GDM1 (cell line): ENCODE results near the gene C17orf100.
A peak's percentile ranks its signal among the peaks of the same experiment; 100 is the strongest.
"Not testable (repeated sequence)": the region's sequence is repeated elsewhere in the genome, so short reads cannot be mapped to it uniquely, and the experiment has no call there.

Source experiments
- DNase-seq: peaks from one replicate; lab custom pipeline; 2025; lab: John Stamatoyannopoulos, UW

Gene C17orf100

GRCh38 chr17:6641247-6641863, 10.2 kb upstream of the C17orf100 start:
- no peak for DNase-seq

- no peak for DNase-seq
Observed at GRCh38 chr17:6642592-6642991, 9.0 kb upstream of the C17orf100 start.

DNA sequence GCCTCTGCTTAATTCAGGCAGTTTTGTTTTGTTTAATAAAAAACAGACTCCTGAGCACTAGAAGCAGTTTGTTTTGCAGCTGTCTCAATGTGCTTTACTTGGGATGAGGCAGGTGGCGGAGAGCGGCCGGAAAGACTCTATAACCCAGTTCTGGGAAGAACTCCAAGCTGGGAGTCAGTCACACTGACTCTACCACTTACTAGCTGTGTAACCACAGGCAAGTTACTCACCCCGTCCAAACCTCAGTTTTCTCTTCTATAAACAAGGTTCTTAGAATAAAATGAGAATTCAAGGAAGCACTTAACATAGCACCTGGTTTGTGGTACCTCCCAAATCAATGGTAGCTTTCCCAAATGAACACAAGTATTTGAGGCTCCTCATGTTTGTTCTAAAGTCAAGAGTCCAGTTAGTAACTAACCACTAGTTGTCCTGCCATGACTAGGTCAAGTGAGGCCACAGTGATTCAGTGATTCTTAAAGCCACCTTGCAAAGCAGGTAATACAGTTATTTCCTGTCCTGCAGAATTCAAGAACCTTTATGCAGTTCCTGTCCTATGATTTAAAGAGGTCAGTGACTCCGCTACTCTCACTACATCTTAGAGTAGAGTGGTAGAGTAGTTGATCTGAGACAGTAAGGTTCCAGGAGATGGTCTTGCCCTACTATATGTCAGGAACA, 8.0 kb upstream of the C17orf100 start:
- DNase-seq = no peak

- DNase-seq = no peak
Observed at GRCh38 chr17:6648181-6648580, 3.4 kb upstream of the C17orf100 start.

GRCh38 chr17:6651919-6652452, 424 bp downstream of the C17orf100 start:
- DNase-seq = no peak

GRCh38 chr17:6654841-6655731, 3.5 kb downstream of the C17orf100 start:
- DNase-seq = no peak

DNA sequence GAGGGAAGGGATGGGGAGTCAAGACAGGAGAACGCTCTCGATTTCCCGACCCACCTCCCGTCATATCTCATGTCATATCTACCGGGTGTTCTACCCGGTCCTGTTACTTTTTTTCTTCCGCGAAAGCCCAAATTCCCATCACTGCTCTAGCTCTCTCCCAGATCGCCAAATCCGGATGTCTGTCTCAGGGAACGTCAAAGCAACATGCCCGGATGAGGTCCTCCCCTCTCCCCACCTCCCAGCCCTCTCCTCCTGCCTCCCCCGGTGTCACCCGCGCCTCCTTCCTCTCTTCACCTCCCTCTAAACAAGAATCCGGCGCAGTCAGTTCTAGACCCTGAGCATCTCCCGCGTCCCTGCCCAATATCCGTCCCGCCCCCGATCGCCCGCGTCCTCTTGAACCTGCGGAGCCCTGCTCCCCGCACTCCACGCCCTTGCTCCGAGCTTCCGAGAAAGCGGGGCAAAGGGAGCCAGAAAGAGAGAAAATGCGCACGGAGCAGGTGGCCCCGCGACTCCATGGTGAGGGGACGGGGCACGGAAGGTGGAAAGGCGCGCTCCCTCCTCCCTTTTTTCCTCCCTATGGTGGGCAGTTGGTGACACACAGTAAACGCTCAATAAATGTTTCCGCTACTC, 4.3 kb downstream of the C17orf100 start:
- not testable (repeated sequence) for DNase-seq

GRCh38 chr17:6656797-6657632, 5.5 kb downstream of the C17orf100 start:
- not testable (repeated sequence) for DNase-seq

DNA sequence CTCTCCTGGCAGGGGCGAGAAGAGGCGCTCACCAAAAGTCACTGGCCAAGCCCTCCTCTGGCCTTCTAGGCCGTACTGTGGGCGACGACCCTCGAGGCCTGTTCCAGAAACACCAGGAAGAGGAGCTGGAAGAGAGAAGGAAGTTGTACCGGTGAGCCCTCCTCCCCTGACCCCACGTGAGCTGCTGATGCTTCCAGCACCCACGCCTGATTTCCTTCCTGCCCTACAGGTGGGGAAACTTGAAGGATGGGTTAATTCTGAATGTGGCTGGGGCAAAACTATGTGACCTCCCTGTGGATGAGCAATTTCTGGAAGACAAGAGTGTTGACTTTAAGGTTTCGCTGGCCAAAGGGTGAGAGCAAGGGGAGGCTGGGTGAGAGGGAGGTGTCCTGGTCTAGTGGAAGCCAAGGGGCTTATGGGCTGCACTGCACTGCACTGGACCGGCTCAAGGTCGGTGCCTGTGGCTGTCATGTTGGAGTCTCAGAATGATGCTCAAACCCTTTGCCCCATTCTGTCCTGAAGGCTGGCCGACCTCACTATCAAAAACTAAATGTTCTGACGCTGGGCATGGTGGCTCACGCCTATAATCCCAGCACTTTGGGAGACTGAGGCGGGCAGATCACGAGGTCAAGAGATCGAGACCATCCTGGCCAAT, 6.2 kb downstream of the C17orf100 start:
- DNase-seq = no peak

GRCh38 chr17:6658411-6658810, 6.8 kb downstream of the C17orf100 start:
- DNase-seq = not testable (repeated sequence)

GRCh38 chr17:6660101-6660500, 8.5 kb downstream of the C17orf100 start:
- no peak for DNase-seq

DNA sequence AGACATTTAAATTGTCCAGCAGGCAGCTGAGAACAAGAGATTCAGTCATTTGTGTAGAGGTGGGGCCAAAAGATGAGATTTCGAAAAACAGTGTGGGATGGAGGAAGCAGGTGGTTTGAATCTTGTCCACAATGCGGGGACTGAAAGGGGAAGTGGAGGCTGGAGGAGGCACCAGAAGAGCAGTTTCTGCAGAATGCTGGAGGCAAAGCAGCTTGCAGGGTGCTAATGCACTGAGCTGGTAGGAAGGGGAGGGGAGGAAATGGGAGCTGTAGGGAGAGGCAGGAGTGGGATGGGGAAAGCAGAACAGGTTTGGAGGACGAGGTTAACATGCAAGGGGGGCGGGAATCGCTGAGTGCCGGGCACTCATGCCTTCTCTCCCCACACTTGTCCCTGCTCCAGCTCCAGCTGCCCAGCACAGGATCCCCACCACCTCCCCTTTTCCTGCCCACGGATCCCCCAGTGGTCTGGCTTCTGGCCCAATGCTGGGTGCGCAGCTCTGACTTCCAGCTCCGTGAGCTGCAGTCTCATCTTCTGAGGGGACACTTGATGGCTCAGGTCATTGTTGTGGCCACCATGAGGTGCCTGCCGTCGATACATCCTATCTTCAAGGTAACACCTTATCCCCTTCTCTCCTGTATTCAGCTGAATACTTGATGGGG, 9.4 kb downstream of the C17orf100 start:
- DNase-seq = peak; percentile 71

DNA sequence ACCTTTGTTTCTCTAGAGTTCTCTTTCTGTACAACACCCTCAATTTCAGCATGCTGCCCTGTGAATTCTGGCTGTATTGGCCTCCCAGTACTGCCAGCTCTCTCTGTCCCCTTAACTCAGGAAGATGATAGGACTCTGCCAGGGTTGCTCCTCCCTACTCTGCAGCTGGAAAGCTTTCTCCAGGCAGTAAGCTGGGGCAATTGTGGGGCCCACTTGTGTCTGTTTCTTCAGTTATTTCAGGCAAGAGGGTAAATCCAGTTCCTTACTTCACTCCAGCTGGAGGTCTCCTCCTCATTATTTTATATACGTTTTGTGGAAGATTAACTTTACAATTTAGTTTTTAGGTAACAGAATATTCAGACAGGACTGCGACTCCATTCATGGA, 9.9 kb downstream of the C17orf100 start:
- DNase-seq = no peak

- not testable (repeated sequence) for DNase-seq
Observed at GRCh38 chr17:6663200-6663599, 11.6 kb downstream of the C17orf100 start.

DNA sequence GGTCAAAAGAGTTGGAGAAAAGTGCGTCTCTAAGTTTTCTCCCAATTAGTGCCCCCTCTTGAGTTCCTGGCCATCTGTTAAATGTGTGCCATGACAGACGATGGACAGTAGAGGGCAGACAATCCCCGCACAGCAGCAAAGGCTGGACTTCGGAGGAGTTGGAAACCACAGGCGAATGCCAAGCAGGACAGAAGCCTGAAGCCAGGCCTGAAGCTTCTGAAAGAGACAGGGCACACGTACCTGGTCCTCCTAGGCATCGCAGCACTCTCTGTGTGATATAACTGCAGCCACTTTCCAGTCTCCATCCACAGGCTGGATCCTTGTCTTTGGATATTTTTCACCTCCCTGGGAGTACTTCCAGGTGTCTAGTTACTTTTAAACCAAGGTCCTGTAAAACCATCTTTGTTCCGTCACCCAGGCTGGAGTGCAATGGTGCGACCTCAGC, 14.5 kb downstream of the C17orf100 start:
- DNase-seq = peak; percentile 46

DNA sequence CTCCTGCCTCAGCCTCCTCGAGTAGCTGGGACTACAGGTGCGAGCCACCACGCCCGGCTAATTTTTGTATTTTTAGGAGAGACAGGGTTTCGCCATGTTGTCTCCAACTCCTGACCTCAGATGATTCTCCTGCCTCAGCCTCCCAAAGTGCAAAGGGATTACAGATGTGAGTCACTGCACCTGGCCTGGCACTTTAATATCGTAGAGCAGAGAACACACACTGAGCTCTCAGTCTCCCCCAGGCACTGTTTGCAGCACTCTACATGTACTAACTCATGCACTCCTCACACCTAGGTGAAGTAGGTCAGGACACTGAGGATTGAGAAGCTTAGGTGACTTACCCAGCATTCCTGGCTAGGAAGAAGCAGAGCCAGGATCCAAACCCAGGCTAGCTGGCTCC, 15.0 kb downstream of the C17orf100 start:
- DNase-seq = no peak

- no peak for DNase-seq
Observed at GRCh38 chr17:6667516-6667915, 16.0 kb downstream of the C17orf100 start.

- no peak for DNase-seq
Observed at GRCh38 chr17:6668219-6668618, 16.7 kb downstream of the C17orf100 start.

DNA sequence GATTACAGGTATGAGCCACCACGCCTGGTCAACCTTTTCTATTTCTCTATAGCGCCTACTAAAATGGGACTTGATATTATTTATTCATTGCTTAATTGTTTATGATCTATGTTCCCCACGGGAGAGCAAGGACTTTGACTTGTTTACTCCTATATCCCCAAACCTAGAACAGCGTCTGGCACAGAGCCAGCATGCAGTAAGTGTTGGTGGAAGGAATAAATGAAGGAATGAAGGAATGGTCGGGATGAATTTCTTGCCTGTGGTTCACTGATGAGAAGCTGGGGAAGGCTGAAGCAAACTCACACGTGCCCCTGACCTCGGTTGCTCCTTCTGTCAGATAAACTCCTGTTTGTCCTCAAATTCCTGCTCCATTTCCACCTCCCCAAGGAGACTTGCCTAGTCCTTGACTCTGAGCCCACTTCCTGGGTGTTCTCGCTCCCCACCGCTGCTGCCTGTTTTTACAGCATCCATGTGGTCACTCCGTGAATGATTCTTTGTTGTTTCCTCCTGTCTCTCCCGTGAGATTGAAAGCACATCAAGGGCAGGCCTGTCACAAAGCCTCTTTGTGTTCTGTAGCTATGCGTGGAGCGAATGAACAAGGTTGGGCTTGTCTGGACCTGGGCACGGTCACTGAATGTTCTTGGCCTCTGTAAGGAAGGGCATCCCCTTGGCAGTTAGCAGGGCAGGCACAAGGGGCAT, 17.3 kb downstream of the C17orf100 start:
- DNase-seq = no peak
